Measurements from ENCODE around the gene ATP6V1F. TPM values are rescaled to one million over a fixed set of nuclear protein-coding genes. Genes with fewer than 3 reads are reported as not detected.

Gene ATP6V1F
- total RNA-seq, 2 experiments from 2014 or later: 108 to 155 TPM

GRCh38 chr7:128827971-128828711 is 34.5 kb upstream of the ATP6V1F start:
- no peaks in the 10 kb centered on the region for H3K79me2 ChIP-seq (ENCODE audit: insufficient read depth, low read depth, low read length)
- TF ChIP-seq EZH2phosphoT487 (IDR thresholded peaks at IDR 0.05; ENCODE audit: borderline replicate concordance, low read depth, low read length) (no peak), CTCF (conservative IDR thresholded peaks at IDR 0.05; ENCODE audit: low read length) (no peak)
- ChIA-PET CTCF (ENCODE audit: unreplicated experiment) (no interaction called here), POLR2A (no interaction called here)
- H4K20me1 ChIP-seq (ENCODE audit: insufficient read depth, low read length): no peaks in the 10 kb centered on the region
- H3K9me2 ChIP-seq (ENCODE audit: insufficient read depth, low read length): no peaks in the 10 kb centered on the region
- no peak overlapping the region for H2AFZ ChIP-seq (ENCODE audit: low read length)
- no peaks in the 10 kb centered on the region for H3K36me3 ChIP-seq (ENCODE audit: insufficient read depth, low read length)
- intact Hi-C loops (cut with micrococcal nuclease; ENCODE audit: unreplicated experiment): no loop called here
- no peaks in the 10 kb centered on the region for H3K9me3 ChIP-seq (ENCODE audit: low read length)
- H3K4me1 ChIP-seq (ENCODE audit: insufficient read depth, low read length, poor library complexity, severe bottlenecking): peaks cover 14% of the 10 kb centered on the region
- H3K4me2 ChIP-seq (ENCODE audit: low read length): no peak overlapping the region
- H3K27ac ChIP-seq (ENCODE audit: low read depth, low read length, poor library complexity, severe bottlenecking): no peak overlapping the region
- no TSS peak for BruUV-seq (replicated peaks)
- H3K4me3 ChIP-seq (ENCODE audit: low read depth, low read length, poor library complexity, severe bottlenecking): no peak overlapping the region
- no peak for DNase-seq (ENCODE audit: low spot score)

GRCh38 chr7:128829391-128830166 is 33.1 kb upstream of the ATP6V1F start:
- H3K36me3 ChIP-seq (ENCODE audit: insufficient read depth, low read length): no peaks in the 10 kb centered on the region
- no peaks in the 10 kb centered on the region for H3K9me2 ChIP-seq (ENCODE audit: insufficient read depth, low read length)
- TF ChIP-seq CTCF (conservative IDR thresholded peaks at IDR 0.05; ENCODE audit: low read length): no peak
- TF ChIP-seq EZH2phosphoT487 (IDR thresholded peaks at IDR 0.05; ENCODE audit: borderline replicate concordance, low read depth, low read length): no peak
- H3K79me2 ChIP-seq (ENCODE audit: insufficient read depth, low read depth, low read length): no peaks in the 10 kb centered on the region
- no peak for DNase-seq (ENCODE audit: low spot score)
- H4K20me1 ChIP-seq (ENCODE audit: insufficient read depth, low read length): no peaks in the 10 kb centered on the region
- intact Hi-C loops (cut with micrococcal nuclease; ENCODE audit: unreplicated experiment): no loop called here
- no peaks in the 10 kb centered on the region for H3K9me3 ChIP-seq (ENCODE audit: low read length)
- H3K4me3 ChIP-seq (ENCODE audit: low read depth, low read length, poor library complexity, severe bottlenecking): no peak overlapping the region
- no peak overlapping the region for H2AFZ ChIP-seq (ENCODE audit: low read length)
- no peak overlapping the region for H3K27ac ChIP-seq (ENCODE audit: low read depth, low read length, poor library complexity, severe bottlenecking)
- no TSS peak for BruUV-seq (replicated peaks)
- CTCF ChIA-PET (ENCODE audit: unreplicated experiment): no interaction called here
- POLR2A ChIA-PET: no interaction called here
- peaks cover 14% of the 10 kb centered on the region for H3K4me1 ChIP-seq (ENCODE audit: insufficient read depth, low read length, poor library complexity, severe bottlenecking)
- H3K4me2 ChIP-seq (ENCODE audit: low read length): no peak overlapping the region

All from OCI-LY7 (cell line).